Measurements from ENCODE around the gene OR4D6. TPM values are rescaled to one million over a fixed set of nuclear protein-coding genes. Genes with fewer than 3 reads are reported as not detected.

OR4D6 gene
- total RNA-seq, 1 experiment from 2014 or later, result not detected

DNA sequence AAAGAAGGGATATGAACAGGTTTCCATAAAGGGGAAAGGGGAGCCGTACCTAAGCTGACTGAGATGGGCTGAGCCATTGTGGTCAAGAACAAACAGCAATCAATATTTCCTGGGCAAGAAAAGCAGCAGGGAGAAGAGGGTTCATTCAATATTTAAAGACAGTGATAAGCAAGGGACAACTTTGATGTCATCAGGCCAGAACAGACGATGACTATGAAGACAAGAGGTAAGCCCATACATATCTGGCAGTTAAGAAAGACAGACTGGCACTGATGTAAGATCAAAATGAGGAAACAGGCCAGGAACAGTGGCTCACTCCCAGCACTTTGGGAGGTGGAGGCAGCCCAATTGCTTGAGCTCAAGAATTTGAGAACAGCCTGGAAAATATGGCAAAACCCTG is 32.9 kb upstream of the OR4D6 start:
- Histone ChIP-seq H3K9me2 (replicated peaks; ENCODE audit: low read length) (no peaks in the 10 kb centered on the region), H3K9me3 (ENCODE audit: low read length) (no peaks in the 10 kb centered on the region), H3K9ac (ENCODE audit: low read length) (no peak overlapping the region), H3K79me2 (ENCODE audit: low read length) (no peaks in the 10 kb centered on the region), H3K36me3 (ENCODE audit: low read depth, low read length) (no peaks in the 10 kb centered on the region), H3K27me3 (ENCODE audit: low read length) (peaks cover 55% of the 10 kb centered on the region), H3K4me1 (ENCODE audit: insufficient read depth, low read length) (no peaks in the 10 kb centered on the region), H4K20me1 (ENCODE audit: low read length) (no peaks in the 10 kb centered on the region), H2AFZ (ENCODE audit: low read length) (no peak overlapping the region), H3K4me3 (ENCODE audit: low read length) (no peak overlapping the region), H3K27ac (ENCODE audit: low read length) (no peak overlapping the region), H3F3A (ENCODE audit: low read length, unreplicated experiment) (no peaks in the 10 kb centered on the region), H3K4me2 (ENCODE audit: low read length) (no peak overlapping the region)
- no peak for DNase-seq
- POLR2A ChIA-PET (ENCODE audit: unreplicated experiment), result no interaction called here
- TF ChIP-seq EZH2phosphoT487 (IDR thresholded peaks at IDR 0.05; ENCODE audit: borderline replicate concordance, low read length), result no peak
- TF ChIP-seq EZH2 (IDR thresholded peaks at IDR 0.05; ENCODE audit: low read length, unreplicated experiment), result no peak
- TF ChIP-seq, protein P1, sequence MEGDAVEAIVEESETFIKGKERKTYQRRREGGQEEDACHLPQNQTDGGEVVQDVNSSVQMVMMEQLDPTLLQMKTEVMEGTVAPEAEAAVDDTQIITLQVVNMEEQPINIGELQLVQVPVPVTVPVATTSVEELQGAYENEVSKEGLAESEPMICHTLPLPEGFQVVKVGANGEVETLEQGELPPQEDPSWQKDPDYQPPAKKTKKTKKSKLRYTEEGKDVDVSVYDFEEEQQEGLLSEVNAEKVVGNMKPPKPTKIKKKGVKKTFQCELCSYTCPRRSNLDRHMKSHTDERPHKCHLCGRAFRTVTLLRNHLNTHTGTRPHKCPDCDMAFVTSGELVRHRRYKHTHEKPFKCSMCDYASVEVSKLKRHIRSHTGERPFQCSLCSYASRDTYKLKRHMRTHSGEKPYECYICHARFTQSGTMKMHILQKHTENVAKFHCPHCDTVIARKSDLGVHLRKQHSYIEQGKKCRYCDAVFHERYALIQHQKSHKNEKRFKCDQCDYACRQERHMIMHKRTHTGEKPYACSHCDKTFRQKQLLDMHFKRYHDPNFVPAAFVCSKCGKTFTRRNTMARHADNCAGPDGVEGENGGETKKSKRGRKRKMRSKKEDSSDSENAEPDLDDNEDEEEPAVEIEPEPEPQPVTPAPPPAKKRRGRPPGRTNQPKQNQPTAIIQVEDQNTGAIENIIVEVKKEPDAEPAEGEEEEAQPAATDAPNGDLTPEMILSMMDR (conservative IDR thresholded peaks at IDR 0.05; ENCODE audit: low read depth, low read length), result no peak
- BruUV-seq (replicated peaks), result no TSS peak
- CTCF ChIA-PET, result no interaction called here
- no peak for ATAC-seq
- intact Hi-C loops (cut with micrococcal nuclease), result no loop called here

DNA sequence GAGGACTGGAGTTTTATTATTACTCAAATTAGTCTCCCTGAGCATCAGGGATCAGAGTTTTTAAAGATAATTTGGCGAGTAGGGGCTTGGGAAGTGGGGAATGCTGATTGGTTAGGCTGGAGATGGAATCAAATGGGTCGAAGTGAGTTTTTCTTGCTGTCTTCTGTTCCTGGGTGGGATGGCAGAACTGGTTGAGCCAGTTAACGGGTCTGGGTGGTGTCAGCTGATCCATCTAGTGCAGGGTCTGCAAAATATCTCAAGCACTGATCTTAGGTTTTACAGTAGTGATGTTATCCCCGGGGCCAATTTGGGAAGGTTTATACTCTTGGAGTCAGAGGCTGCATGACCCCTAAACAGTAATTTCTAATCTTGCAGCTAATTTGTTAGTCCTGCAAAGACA is 31.6 kb upstream of the OR4D6 start:
- ChIA-PET CTCF (no interaction called here), POLR2A (ENCODE audit: unreplicated experiment) (no interaction called here)
- no TSS peak for BruUV-seq (replicated peaks)
- Histone ChIP-seq H3K36me3 (ENCODE audit: low read depth, low read length) (no peaks in the 10 kb centered on the region), H3K79me2 (ENCODE audit: low read length) (no peaks in the 10 kb centered on the region), H3K9me2 (replicated peaks; ENCODE audit: low read length) (no peaks in the 10 kb centered on the region), H3K4me1 (ENCODE audit: insufficient read depth, low read length) (no peaks in the 10 kb centered on the region), H3F3A (ENCODE audit: low read length, unreplicated experiment) (no peaks in the 10 kb centered on the region), H2AFZ (ENCODE audit: low read length) (no peak overlapping the region), H3K4me2 (ENCODE audit: low read length) (no peak overlapping the region), H3K27ac (ENCODE audit: low read length) (no peak overlapping the region), H3K27me3 (ENCODE audit: low read length) (peaks cover 48% of the 10 kb centered on the region), H3K9me3 (ENCODE audit: low read length) (no peaks in the 10 kb centered on the region), H4K20me1 (ENCODE audit: low read length) (no peaks in the 10 kb centered on the region), H3K9ac (ENCODE audit: low read length) (no peak overlapping the region), H3K4me3 (ENCODE audit: low read length) (no peak overlapping the region)
- intact Hi-C loops (cut with micrococcal nuclease), result no loop called here
- ATAC-seq (no peak), DNase-seq (no peak)
- TF ChIP-seq EZH2phosphoT487 (IDR thresholded peaks at IDR 0.05; ENCODE audit: borderline replicate concordance, low read length) (no peak), EZH2 (IDR thresholded peaks at IDR 0.05; ENCODE audit: low read length, unreplicated experiment) (no peak)
- TF ChIP-seq, protein P1 (conservative IDR thresholded peaks at IDR 0.05; ENCODE audit: low read depth, low read length), result no peak

DNA sequence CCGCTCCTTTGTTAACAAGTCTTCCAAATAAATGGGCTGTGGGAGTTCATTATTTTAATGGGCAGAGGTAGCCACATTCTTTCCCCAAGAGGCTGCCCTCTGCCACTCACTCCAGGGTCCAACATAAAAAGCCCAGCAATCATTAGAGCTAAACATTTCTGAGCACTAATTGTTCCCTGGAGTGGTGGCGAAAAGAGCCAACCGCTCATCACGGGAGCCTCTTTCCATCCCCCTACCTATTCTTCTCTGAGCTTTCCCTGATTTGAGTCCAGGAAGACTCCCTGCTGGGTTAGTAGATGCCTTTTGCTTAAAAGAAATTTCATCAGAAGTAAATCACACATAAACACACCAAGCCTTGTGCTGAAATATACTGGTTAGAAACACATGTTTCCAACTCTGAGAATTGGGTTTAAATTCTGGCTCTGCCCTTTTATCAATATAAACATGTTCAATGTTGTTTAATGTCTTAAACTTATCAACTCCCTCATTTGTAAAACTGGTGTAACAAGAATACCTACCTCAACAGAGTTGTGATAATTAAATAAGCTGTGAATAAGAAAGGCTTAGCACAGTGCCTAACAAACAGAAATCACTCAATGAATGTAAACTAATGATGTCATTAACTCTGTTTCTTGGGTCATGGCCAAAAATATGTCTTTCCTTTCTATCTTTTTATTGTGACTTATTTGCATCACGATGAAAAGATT is 30.2 kb upstream of the OR4D6 start, which contains the start of gene OR5A2:
Gene OR5A2 (minus strand): TSS at position 53 of the 707 bp plus-strand sequence. CDS start 3,460 bp downstream, outside the sequence.
- Histone ChIP-seq H3K9me3 (ENCODE audit: low read length) (no peaks in the 10 kb centered on the region), H3F3A (ENCODE audit: low read length, unreplicated experiment) (no peaks in the 10 kb centered on the region), H3K9ac (ENCODE audit: low read length) (no peak within 1 kb of the TSS), H3K79me2 (ENCODE audit: low read length) (no peaks in the 10 kb centered on the region), H4K20me1 (ENCODE audit: low read length) (no peaks in the 10 kb centered on the region), H3K4me2 (ENCODE audit: low read length) (no peak within 1 kb of the TSS), H3K4me1 (ENCODE audit: insufficient read depth, low read length) (no peaks in the 10 kb centered on the region), H2AFZ (ENCODE audit: low read length) (no peak within 1 kb of the TSS), H3K27me3 (ENCODE audit: low read length) (peaks cover 39% of the 10 kb centered on the region), H3K27ac (ENCODE audit: low read length) (no peak within 1 kb of the TSS), H3K4me3 (ENCODE audit: low read length) (no peak within 1 kb of the TSS), H3K36me3 (ENCODE audit: low read depth, low read length) (no peaks in the 10 kb centered on the region), H3K9me2 (replicated peaks; ENCODE audit: low read length) (no peaks in the 10 kb centered on the region)
- intact Hi-C loops (cut with micrococcal nuclease), result no loop called here
- ATAC-seq, result no peak
- POLR2A ChIA-PET (ENCODE audit: unreplicated experiment), result no interaction called here
- no TSS peak for BruUV-seq (replicated peaks)
- DNase-seq, result peak; percentile 6
- no peak for TF ChIP-seq EZH2phosphoT487 (IDR thresholded peaks at IDR 0.05; ENCODE audit: borderline replicate concordance, low read length)
- TF ChIP-seq EZH2 (IDR thresholded peaks at IDR 0.05; ENCODE audit: low read length, unreplicated experiment), result no peak
- TF ChIP-seq, protein P1 (conservative IDR thresholded peaks at IDR 0.05; ENCODE audit: low read depth, low read length), result no peak
- CTCF ChIA-PET, result no interaction called here

Data from PC-3 (cell line).